GM18519 (cell line): ENCODE measurements around the gene ICAM3.
"Not testable (repeated sequence)": the region's sequence is repeated elsewhere in the genome, so short reads cannot be mapped to it uniquely, and the experiment has no call there.

Experiments used
- ATAC-seq: cut with Tn5 transposase; IDR thresholded peaks from one replicate; pipeline ENCODE4 v1.9.1; 2021; ENCODE audit warnings: mild to moderate bottlenecking, moderate library complexity; ENCODE audit not compliant: unreplicated experiment, low FRiP score

ICAM3 gene

GRCh38 chr19:10352764-10353671, 13.6 kb upstream of the ICAM3 start:
- ATAC-seq: no peak

- ATAC-seq: no peak
Observed at GRCh38 chr19:10346509-10346908, 7.1 kb upstream of the ICAM3 start.

- ATAC-seq: no peak
Observed at GRCh38 chr19:10344780-10345179, 5.4 kb upstream of the ICAM3 start.

GRCh38 chr19:10343495-10343894, 4.1 kb upstream of the ICAM3 start:
- ATAC-seq: no peak

GRCh38 chr19:10339977-10340376, 553 bp upstream of the ICAM3 start:
- no peak for ATAC-seq

GRCh38 chr19:10338940-10339339, 484 bp downstream of the ICAM3 start:
- ATAC-seq: no peak

- not testable (repeated sequence) for ATAC-seq
Observed at GRCh38 chr19:10336725-10337124, 2.7 kb downstream of the ICAM3 start.

GRCh38 chr19:10335352-10335985, 4.0 kb downstream of the ICAM3 start:
- no peak for ATAC-seq

- ATAC-seq: no peak
Observed at GRCh38 chr19:10334588-10335351, 4.7 kb downstream of the ICAM3 start.

- peak; percentile 13 for ATAC-seq
Observed at GRCh38 chr19:10333758-10334587, 5.5 kb downstream of the ICAM3 start.

GRCh38 chr19:10332965-10333757, 6.3 kb downstream of the ICAM3 start, which contains the start of gene RAVER1:
Gene RAVER1, minus strand, starts transcription at chr19:10333529. Its CDS starts 22 bp downstream, at chr19:10333507.
- ATAC-seq: peak; percentile 67

- ATAC-seq: no peak
Observed at GRCh38 chr19:10332158-10332964, 7.1 kb downstream of the ICAM3 start.

GRCh38 chr19:10329555-10329954, 9.9 kb downstream of the ICAM3 start:
- ATAC-seq: no peak

GRCh38 chr19:10328558-10329429, 10.6 kb downstream of the ICAM3 start:
- ATAC-seq: no peak

- ATAC-seq: no peak
Observed at GRCh38 chr19:10327793-10328192, 11.6 kb downstream of the ICAM3 start.

GRCh38 chr19:10325732-10326131, 13.7 kb downstream of the ICAM3 start:
- no peak for ATAC-seq
